ENCODE data around the gene ASAP2. TPM values are rescaled to one million over a fixed set of nuclear protein-coding genes. Genes with fewer than 3 reads are reported as not detected.

ASAP2 gene
- polyA plus RNA-seq, 1 donor (not counting 4 experiments of a cell fraction or from before 2014, with no cell fraction given), result 54.2 TPM

DNA sequence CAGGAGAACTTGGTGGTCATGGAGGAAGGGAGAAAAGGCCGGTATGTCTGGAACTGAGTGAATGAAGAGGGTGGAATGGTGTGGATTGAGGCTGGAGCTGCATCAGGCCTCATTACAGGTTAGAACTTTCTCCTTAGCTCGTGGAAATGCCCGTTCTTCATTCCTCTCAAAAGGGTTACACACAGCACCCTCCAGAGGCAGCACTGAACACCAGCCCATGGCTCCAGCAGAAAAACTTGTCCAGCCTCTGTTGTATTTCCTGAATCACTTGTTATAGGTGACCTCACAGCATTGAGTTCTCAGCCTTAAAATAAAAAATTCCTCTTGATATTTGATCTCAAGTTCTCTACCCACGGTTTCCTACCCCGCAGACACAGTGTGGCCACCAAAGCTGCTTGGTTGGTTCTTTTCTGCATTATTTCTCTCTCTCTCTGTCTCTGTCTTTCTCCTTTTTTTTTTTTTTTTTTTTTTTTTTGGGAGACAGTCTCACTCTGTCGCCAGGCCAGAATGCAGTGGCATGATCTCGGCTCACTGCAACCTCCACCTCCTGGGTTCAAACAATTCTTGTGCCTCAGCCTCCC lies 127.1 kb downstream of the ASAP2 start:
- H3K27me3 ChIP-seq (ENCODE audit: control insufficient read depth, extremely low read depth, insufficient read depth, low read length), result no peaks in the 10 kb centered on the region
- peaks cover 13% of the 10 kb centered on the region for H3K79me2 ChIP-seq (ENCODE audit: control insufficient read depth, insufficient read depth, low read length)
- H3K9me1 ChIP-seq (ENCODE audit: control insufficient read depth, extremely low read depth, insufficient read depth, low read length), result peaks cover 4% of the 10 kb centered on the region
- dilution Hi-C loops (cut with MboI; ENCODE audit: extremely low pct_ligation_motif_present, low sequenced_read_pairs), result no loop called here
- TF ChIP-seq EZH2 (IDR thresholded peaks at IDR 0.05; ENCODE audit: low read length), result no peak
- TF ChIP-seq, protein P1, sequence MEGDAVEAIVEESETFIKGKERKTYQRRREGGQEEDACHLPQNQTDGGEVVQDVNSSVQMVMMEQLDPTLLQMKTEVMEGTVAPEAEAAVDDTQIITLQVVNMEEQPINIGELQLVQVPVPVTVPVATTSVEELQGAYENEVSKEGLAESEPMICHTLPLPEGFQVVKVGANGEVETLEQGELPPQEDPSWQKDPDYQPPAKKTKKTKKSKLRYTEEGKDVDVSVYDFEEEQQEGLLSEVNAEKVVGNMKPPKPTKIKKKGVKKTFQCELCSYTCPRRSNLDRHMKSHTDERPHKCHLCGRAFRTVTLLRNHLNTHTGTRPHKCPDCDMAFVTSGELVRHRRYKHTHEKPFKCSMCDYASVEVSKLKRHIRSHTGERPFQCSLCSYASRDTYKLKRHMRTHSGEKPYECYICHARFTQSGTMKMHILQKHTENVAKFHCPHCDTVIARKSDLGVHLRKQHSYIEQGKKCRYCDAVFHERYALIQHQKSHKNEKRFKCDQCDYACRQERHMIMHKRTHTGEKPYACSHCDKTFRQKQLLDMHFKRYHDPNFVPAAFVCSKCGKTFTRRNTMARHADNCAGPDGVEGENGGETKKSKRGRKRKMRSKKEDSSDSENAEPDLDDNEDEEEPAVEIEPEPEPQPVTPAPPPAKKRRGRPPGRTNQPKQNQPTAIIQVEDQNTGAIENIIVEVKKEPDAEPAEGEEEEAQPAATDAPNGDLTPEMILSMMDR (optimal IDR thresholded peaks at IDR 0.05 in 1 of 3, IDR thresholded peaks at IDR 0.05 in 1 of 3, conservative IDR thresholded peaks at IDR 0.05 in 1 of 3; ENCODE audit: extremely low read depth in 1 of 3, insufficient read depth in 2 of 3, low read length in 3 of 3), result peak; percentile 75 to 82 (median 81)
- H3K9me3 ChIP-seq (ENCODE audit: control insufficient read depth, low read depth, low read length), result no peaks in the 10 kb centered on the region
- no peak overlapping the region for H2AFZ ChIP-seq (ENCODE audit: control insufficient read depth, low read length)
- H3K4me2 ChIP-seq (ENCODE audit: control insufficient read depth, extremely low read depth, insufficient read depth, low read depth, low read length), result no peak overlapping the region
- no peak for DNase-seq (ENCODE audit: low read depth, low spot score)
- H3K9ac ChIP-seq (ENCODE audit: control insufficient read depth, extremely low read depth, insufficient read depth, low read length), result peak overlapping the region; percentile 23
- H4K20me1 ChIP-seq (ENCODE audit: control insufficient read depth, extremely low read depth, insufficient read depth, low read length), result peaks cover 4% of the 10 kb centered on the region
- no peak overlapping the region for H3K4me3 ChIP-seq (ENCODE audit: control insufficient read depth in 2 of 3, extremely low read depth in 1 of 3, insufficient read depth in 2 of 3, low read depth in 1 of 3, low read length in 3 of 3)
- no peak overlapping the region for H3K27ac ChIP-seq (ENCODE audit: control insufficient read depth, insufficient read depth, low read length)
- H3K4me1 ChIP-seq (ENCODE audit: control insufficient read depth, extremely low read depth, insufficient read depth, low read length), result peaks cover 12% of the 10 kb centered on the region
- FAIRE-seq, result peak; percentile 67
- H3K36me3 ChIP-seq (ENCODE audit: control insufficient read depth in 2 of 2, extremely low read depth in 1 of 2, insufficient read depth in 2 of 2, low read length in 2 of 2), result peaks cover 36 to 51% of the 10 kb centered on the region in 2 experiments

DNA sequence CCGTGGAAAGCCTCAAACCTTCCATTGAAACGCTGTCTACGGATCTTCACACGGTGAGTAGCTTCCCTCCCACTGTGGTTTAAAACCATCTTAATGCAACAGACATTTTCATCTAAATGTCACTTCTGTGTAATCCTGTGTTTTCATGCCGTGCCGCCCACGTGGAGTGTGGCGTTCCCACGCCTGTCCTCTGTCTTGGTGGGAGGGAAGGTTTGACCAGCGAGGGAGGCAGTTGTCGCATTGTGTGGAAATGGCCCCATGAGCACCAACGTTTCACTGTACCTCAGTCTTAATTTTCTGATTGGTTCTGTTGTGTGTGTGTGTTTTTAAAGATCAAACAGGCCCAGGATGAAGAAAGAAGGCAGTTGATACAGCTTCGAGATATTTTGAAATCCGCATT lies 128.1 kb downstream of the ASAP2 start:
- no peak overlapping the region for H3K9ac ChIP-seq (ENCODE audit: control insufficient read depth, extremely low read depth, insufficient read depth, low read length)
- FAIRE-seq, result no peak

More for the DNA sequence above, 128.1 kb downstream of the ASAP2 start:
- Histone ChIP-seq H3K79me2 (ENCODE audit: control insufficient read depth, insufficient read depth, low read length) (peaks cover 13% of the 10 kb centered on the region), H3K9me3 (ENCODE audit: control insufficient read depth, low read depth, low read length) (no peaks in the 10 kb centered on the region), H2AFZ (ENCODE audit: control insufficient read depth, low read length) (no peak overlapping the region), H3K9me1 (ENCODE audit: control insufficient read depth, extremely low read depth, insufficient read depth, low read length) (peaks cover 4% of the 10 kb centered on the region), H4K20me1 (ENCODE audit: control insufficient read depth, extremely low read depth, insufficient read depth, low read length) (peaks cover 4% of the 10 kb centered on the region), H3K4me2 (ENCODE audit: control insufficient read depth, extremely low read depth, insufficient read depth, low read depth, low read length) (no peak overlapping the region), H3K36me3 (ENCODE audit: control insufficient read depth in 2 of 2, extremely low read depth in 1 of 2, insufficient read depth in 2 of 2, low read length in 2 of 2) (peaks cover 35 to 46% of the 10 kb centered on the region in 2 experiments), H3K27ac (ENCODE audit: control insufficient read depth, insufficient read depth, low read length) (no peak overlapping the region), H3K4me1 (ENCODE audit: control insufficient read depth, extremely low read depth, insufficient read depth, low read length) (peaks cover 12% of the 10 kb centered on the region), H3K27me3 (ENCODE audit: control insufficient read depth, extremely low read depth, insufficient read depth, low read length) (no peaks in the 10 kb centered on the region), H3K4me3 (ENCODE audit: control insufficient read depth in 2 of 3, extremely low read depth in 1 of 3, insufficient read depth in 2 of 3, low read depth in 1 of 3, low read length in 3 of 3) (no peak overlapping the region)
- DNase-seq (ENCODE audit: low read depth, low spot score), result no peak
- TF ChIP-seq EZH2 (IDR thresholded peaks at IDR 0.05; ENCODE audit: low read length), result no peak
- TF ChIP-seq, protein P1 (optimal IDR thresholded peaks at IDR 0.05 in 1 of 3, IDR thresholded peaks at IDR 0.05 in 1 of 3, conservative IDR thresholded peaks at IDR 0.05 in 1 of 3; ENCODE audit: extremely low read depth in 1 of 3, insufficient read depth in 2 of 3, low read length in 3 of 3), result no peak
- dilution Hi-C loops (cut with MboI; ENCODE audit: extremely low pct_ligation_motif_present, low sequenced_read_pairs), result no loop called here
